ENCODE measurements around the gene PTPN22.

- TF ChIP-seq, protein P1, sequence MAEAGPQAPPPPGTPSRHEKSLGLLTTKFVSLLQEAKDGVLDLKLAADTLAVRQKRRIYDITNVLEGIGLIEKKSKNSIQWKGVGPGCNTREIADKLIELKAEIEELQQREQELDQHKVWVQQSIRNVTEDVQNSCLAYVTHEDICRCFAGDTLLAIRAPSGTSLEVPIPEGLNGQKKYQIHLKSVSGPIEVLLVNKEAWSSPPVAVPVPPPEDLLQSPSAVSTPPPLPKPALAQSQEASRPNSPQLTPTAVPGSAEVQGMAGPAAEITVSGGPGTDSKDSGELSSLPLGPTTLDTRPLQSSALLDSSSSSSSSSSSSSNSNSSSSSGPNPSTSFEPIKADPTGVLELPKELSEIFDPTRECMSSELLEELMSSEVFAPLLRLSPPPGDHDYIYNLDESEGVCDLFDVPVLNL (CRISPR knock-in tag; IDR thresholded peaks at IDR 0.05; ENCODE audit: low read depth) = no peak
- TF ChIP-seq CHD2 (IDR thresholded peaks at IDR 0.05; ENCODE audit: low read depth, low read length) (no peak), FOXA1 (IDR thresholded peaks at IDR 0.05; ENCODE audit: borderline replicate concordance) (no peak), NR3C1 (CRISPR knock-in tag; IDR thresholded peaks at IDR 0.05) (no peak), FOXJ3 (CRISPR knock-in tag; IDR thresholded peaks at IDR 0.05) (no peak), ILF3 (IDR thresholded peaks at IDR 0.05; ENCODE audit: borderline replicate concordance) (no peak)
- TF ChIP-seq, protein P2, sequence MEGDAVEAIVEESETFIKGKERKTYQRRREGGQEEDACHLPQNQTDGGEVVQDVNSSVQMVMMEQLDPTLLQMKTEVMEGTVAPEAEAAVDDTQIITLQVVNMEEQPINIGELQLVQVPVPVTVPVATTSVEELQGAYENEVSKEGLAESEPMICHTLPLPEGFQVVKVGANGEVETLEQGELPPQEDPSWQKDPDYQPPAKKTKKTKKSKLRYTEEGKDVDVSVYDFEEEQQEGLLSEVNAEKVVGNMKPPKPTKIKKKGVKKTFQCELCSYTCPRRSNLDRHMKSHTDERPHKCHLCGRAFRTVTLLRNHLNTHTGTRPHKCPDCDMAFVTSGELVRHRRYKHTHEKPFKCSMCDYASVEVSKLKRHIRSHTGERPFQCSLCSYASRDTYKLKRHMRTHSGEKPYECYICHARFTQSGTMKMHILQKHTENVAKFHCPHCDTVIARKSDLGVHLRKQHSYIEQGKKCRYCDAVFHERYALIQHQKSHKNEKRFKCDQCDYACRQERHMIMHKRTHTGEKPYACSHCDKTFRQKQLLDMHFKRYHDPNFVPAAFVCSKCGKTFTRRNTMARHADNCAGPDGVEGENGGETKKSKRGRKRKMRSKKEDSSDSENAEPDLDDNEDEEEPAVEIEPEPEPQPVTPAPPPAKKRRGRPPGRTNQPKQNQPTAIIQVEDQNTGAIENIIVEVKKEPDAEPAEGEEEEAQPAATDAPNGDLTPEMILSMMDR (IDR thresholded peaks at IDR 0.05 in 2 of 3, conservative IDR thresholded peaks at IDR 0.05 in 1 of 3; ENCODE audit: insufficient read depth in 2 of 3, low read depth in 1 of 3, low read length in 3 of 3) = peak; percentile 61 to 69 (median 68)
Observed at GRCh38 chr1:113874012-113874879, 2.7 kb upstream of the PTPN22 start.

Data from K562 (cell line).